GM12878 (cell line): ENCODE data around the gene ATP6V0A1. TPM values are rescaled to one million over a fixed set of nuclear protein-coding genes. Genes with fewer than 3 reads are reported as not detected.

Experiments
- BCL11A ChIP-seq: IDR thresholded peaks from 2 replicates; pipeline ENCODE4 v1.6.1; 2011; ENCODE audit warnings: low read depth, low read length
- CREB1 ChIP-seq: IDR thresholded peaks from 2 replicates; pipeline ENCODE4 v1.6.1; 2012; ENCODE audit warnings: low read depth, mild to moderate bottlenecking, inconsistent platforms
- IRF4 ChIP-seq: IDR thresholded peaks from 2 replicates; pipeline ENCODE4 v1.6.1; 2011; ENCODE audit warnings: low read depth, low read length
- JUNB ChIP-seq: IDR thresholded peaks from 2 replicates; pipeline ENCODE4 v1.6.1; 2016; ENCODE audit warnings: antibody characterized with exemption, mild to moderate bottlenecking
- KDM1A ChIP-seq: fragments of 200-600 bp; sonication (generic); IDR thresholded peaks from 2 replicates; pipeline ENCODE4 v1.6.1; 2016; ENCODE audit warnings: borderline replicate concordance
- LARP7 ChIP-seq: fragments of 450-650 bp; IDR thresholded peaks from 2 replicates; pipeline ENCODE4 v1.6.1; 2017; ENCODE audit warnings: mild to moderate bottlenecking
- NFIC ChIP-seq: IDR thresholded peaks from 2 replicates; pipeline ENCODE4 v1.6.1; 2012; ENCODE audit warnings: low read depth, mild to moderate bottlenecking, inconsistent platforms, low read length, moderate library complexity
- RUNX3 ChIP-seq: IDR thresholded peaks from 2 replicates; pipeline ENCODE4 v1.6.1; 2012; ENCODE audit warnings: low read length, inconsistent platforms
- SREBF1 ChIP-seq: IDR thresholded peaks from 2 replicates; pipeline ENCODE4 v1.6.1; 2012; ENCODE audit warnings: mild to moderate bottlenecking, low read length
- SREBF2 ChIP-seq: IDR thresholded peaks from 2 replicates; pipeline ENCODE4 v1.6.1; 2012; ENCODE audit warnings: mild to moderate bottlenecking, low read length
- SRF ChIP-seq, 2 experiments: IDR thresholded peaks; 2 replicates each; pipeline ENCODE4 v1.6.1; 2011; ENCODE audit warnings: low read depth in 2 of 2, low read length in 2 of 2, mild to moderate bottlenecking in 1 of 2, moderate library complexity in 1 of 2
- TARDBP ChIP-seq: IDR thresholded peaks from 2 replicates; pipeline ENCODE4 v1.6.1; 2016; ENCODE audit warnings: borderline replicate concordance
- TCF7 ChIP-seq: IDR thresholded peaks from 2 replicates; pipeline ENCODE4 v1.6.1; 2014; ENCODE audit warnings: antibody characterized with exemption, borderline replicate concordance
- polyA plus RNA-seq, 11 experiments: library from polyadenylated mRNA; depleted of rRNA in 4 of 11; unstranded in 6 of 11; stranded (reverse) in 5 of 11; fragments of >200 nt; fragmentation: Nextera tagmentation in 4 of 11; fragmentation: Illumina TruSeq in 1 of 11; extraction: Ambion mirVana in 4 of 11; extraction: Trizol in 1 of 11; gene quantifications; 1 replicate in 1 of 11; 2 replicates in 10 of 11; pipeline versions ENCODE4 v1.2.1 to v1.2.3, GENCODE V29; 2011 to 2016; ENCODE audit warnings: inconsistent platforms in 2 of 11, missing spikeins in 2 of 11, low read depth in 1 of 11
- total RNA-seq, 4 experiments: library from RNA; depleted of rRNA in 3 of 4; stranded (reverse); fragments of >200 nt in 3 of 4; fragmentation: Illumina TruSeq in 1 of 4; extraction: Trizol in 1 of 4; gene quantifications; 2 replicates each; pipeline versions ENCODE4 v1.2.1 to v1.2.3, GENCODE V29; 2013 to 2021
- TF ChIP-seq, protein P1 (sequence below): fragments of 450-650 bp; formaldehyde crosslinking; IDR thresholded peaks from 2 replicates; pipeline ENCODE4 v1.4.0; 2022; ENCODE audit warnings: mild to moderate bottlenecking, moderate library complexity
- TF ChIP-seq, protein P2 (sequence below): IDR thresholded peaks from 2 replicates; pipeline ENCODE4 v1.6.1; 2012; ENCODE audit warnings: low read length, inconsistent platforms
- TF ChIP-seq, protein P3 (sequence below): IDR thresholded peaks from 2 replicates; pipeline ENCODE4 v1.6.1; 2012; ENCODE audit warnings: low read depth, low read length, improper control_type of control experiment
- TF ChIP-seq, protein P4 (sequence below): IDR thresholded peaks from 2 replicates; pipeline ENCODE4 v1.6.1; 2011; ENCODE audit warnings: mild to moderate bottlenecking, low read depth, low read length, moderate library complexity; ENCODE audit not compliant: insufficient replicate concordance
- TF ChIP-seq, protein P5 (sequence below): IDR thresholded peaks from 2 replicates; pipeline ENCODE4 v1.6.1; 2011; ENCODE audit warnings: borderline replicate concordance, low read depth, mild to moderate bottlenecking, moderate library complexity, mixed read lengths, low read length; ENCODE audit not compliant: insufficient read depth; ENCODE audit errors: extremely low read length
- TF ChIP-seq, protein P6 (sequence below): fragments of 450-650 bp; IDR thresholded peaks from 2 replicates; pipeline ENCODE4 v1.6.1; 2017; ENCODE audit warnings: mild to moderate bottlenecking, low read depth, inconsistent platforms; ENCODE audit not compliant: poor library complexity, severe bottlenecking
- TF ChIP-seq, protein P7 (sequence below): IDR thresholded peaks from 2 replicates; pipeline ENCODE4 v1.6.1; 2012; ENCODE audit warnings: low read depth, low read length, improper control_type of control experiment

ATP6V0A1 gene
- total and polyA plus RNA-seq, 10 of the 15 experiments (the other 5 are each of a cell fraction or from before 2014, with no cell fraction given), result 3.0 to 76.6 (median 30.9) TPM

DNA sequence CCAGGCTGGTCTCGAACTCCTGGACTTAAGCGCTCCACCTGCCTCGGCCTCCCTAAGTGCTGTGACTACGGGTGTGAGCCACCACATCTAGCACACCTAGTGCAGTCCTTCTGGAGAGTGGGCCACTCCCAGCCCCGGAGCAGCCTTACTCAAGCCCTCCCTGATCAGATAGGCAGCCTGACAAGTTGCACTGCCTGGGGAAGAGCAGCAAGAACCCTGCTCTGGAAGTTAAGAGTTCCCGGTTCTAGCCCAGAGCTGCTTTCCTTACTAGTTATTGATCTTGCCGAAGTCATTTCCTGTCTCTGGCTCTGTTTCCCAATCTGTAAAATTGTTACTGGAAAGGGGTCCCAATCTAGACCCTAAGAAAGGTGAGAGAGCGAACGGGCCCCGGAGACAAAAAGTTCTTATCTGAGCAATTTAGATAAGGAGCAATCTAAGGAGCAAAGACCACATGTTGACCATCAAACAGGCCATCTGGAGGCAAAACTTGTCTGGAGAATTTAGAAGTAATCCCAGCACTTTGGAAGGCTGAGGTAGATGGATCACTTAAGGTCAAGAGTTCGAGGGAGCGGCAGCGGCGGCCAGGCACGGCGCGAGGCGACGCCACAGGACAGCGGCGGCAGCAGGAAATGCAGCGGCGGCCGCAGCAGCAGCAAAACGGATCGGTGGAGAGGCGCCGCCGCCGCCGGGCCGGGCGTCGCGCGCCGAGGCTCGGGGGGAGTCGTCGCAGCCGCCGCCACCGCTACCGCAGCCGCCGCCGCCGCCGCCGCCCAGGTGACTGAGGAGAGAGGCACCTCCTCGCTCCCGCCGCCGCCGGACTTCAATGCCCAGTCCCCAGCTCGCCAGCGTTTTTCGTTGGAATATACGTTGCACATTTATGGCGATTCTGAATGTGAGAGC is 73.0 kb downstream of the ATP6V0A1 start (continued):
- TF ChIP-seq, protein P1, sequence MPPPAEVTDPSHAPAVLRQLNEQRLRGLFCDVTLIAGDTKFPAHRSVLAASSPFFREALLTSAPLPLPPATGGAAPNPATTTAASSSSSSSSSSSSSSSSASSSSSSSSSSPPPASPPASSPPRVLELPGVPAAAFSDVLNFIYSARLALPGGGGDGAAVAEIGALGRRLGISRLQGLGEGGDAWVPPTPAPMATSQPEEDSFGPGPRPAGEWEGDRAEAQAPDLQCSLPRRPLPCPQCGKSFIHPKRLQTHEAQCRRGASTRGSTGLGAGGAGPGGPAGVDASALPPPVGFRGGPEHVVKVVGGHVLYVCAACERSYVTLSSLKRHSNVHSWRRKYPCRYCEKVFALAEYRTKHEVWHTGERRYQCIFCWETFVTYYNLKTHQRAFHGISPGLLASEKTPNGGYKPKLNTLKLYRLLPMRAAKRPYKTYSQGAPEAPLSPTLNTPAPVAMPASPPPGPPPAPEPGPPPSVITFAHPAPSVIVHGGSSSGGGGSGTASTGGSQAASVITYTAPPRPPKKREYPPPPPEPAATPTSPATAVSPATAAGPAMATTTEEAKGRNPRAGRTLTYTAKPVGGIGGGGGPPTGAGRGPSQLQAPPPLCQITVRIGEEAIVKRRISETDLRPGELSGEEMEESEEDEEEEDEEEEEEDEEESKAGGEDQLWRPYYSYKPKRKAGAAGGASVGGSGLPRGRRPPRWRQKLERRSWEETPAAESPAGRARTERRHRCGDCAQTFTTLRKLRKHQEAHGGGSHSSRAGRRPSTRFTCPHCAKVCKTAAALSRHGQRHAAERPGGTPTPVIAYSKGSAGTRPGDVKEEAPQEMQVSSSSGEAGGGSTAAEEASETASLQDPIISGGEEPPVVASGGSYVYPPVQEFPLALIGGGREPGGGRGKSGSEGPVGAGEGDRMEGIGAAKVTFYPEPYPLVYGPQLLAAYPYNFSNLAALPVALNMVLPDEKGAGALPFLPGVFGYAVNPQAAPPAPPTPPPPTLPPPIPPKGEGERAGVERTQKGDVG (CRISPR knock-in tag), result no peak
- TF ChIP-seq NFIC (no peak), TCF7 (no peak), KDM1A (no peak), CREB1 (no peak), BCL11A (no peak), TARDBP (no peak), SREBF2 (no peak), RUNX3 (peak; percentile 21; the same call in 1 of the 2 replicates), JUNB (no peak), LARP7 (peak; percentile 83), SREBF1 (no peak), IRF4 (no peak), SRF (IDR thresholded peaks at IDR 0.05; ENCODE audit: low read depth in 2 of 2, low read length in 2 of 2) (no peak)
- TF ChIP-seq, protein P2, sequence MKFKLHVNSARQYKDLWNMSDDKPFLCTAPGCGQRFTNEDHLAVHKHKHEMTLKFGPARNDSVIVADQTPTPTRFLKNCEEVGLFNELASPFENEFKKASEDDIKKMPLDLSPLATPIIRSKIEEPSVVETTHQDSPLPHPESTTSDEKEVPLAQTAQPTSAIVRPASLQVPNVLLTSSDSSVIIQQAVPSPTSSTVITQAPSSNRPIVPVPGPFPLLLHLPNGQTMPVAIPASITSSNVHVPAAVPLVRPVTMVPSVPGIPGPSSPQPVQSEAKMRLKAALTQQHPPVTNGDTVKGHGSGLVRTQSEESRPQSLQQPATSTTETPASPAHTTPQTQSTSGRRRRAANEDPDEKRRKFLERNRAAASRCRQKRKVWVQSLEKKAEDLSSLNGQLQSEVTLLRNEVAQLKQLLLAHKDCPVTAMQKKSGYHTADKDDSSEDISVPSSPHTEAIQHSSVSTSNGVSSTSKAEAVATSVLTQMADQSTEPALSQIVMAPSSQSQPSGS, result no peak
- TF ChIP-seq, protein P3, sequence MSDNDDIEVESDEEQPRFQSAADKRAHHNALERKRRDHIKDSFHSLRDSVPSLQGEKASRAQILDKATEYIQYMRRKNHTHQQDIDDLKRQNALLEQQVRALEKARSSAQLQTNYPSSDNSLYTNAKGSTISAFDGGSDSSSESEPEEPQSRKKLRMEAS, result no peak
- TF ChIP-seq, protein P4, sequence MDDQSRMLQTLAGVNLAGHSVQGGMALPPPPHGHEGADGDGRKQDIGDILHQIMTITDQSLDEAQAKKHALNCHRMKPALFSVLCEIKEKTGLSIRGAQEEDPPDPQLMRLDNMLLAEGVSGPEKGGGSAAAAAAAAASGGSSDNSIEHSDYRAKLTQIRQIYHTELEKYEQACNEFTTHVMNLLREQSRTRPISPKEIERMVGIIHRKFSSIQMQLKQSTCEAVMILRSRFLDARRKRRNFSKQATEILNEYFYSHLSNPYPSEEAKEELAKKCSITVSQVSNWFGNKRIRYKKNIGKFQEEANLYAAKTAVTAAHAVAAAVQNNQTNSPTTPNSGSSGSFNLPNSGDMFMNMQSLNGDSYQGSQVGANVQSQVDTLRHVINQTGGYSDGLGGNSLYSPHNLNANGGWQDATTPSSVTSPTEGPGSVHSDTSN, result no peak
- TF ChIP-seq, protein P5, sequence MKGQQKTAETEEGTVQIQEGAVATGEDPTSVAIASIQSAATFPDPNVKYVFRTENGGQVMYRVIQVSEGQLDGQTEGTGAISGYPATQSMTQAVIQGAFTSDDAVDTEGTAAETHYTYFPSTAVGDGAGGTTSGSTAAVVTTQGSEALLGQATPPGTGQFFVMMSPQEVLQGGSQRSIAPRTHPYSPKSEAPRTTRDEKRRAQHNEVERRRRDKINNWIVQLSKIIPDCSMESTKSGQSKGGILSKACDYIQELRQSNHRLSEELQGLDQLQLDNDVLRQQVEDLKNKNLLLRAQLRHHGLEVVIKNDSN, result no peak
- TF ChIP-seq, protein P6, sequence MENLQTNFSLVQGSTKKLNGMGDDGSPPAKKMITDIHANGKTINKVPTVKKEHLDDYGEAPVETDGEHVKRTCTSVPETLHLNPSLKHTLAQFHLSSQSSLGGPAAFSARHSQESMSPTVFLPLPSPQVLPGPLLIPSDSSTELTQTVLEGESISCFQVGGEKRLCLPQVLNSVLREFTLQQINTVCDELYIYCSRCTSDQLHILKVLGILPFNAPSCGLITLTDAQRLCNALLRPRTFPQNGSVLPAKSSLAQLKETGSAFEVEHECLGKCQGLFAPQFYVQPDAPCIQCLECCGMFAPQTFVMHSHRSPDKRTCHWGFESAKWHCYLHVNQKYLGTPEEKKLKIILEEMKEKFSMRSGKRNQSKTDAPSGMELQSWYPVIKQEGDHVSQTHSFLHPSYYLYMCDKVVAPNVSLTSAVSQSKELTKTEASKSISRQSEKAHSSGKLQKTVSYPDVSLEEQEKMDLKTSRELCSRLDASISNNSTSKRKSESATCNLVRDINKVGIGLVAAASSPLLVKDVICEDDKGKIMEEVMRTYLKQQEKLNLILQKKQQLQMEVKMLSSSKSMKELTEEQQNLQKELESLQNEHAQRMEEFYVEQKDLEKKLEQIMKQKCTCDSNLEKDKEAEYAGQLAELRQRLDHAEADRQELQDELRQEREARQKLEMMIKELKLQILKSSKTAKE, result no peak
- TF ChIP-seq, protein P7, sequence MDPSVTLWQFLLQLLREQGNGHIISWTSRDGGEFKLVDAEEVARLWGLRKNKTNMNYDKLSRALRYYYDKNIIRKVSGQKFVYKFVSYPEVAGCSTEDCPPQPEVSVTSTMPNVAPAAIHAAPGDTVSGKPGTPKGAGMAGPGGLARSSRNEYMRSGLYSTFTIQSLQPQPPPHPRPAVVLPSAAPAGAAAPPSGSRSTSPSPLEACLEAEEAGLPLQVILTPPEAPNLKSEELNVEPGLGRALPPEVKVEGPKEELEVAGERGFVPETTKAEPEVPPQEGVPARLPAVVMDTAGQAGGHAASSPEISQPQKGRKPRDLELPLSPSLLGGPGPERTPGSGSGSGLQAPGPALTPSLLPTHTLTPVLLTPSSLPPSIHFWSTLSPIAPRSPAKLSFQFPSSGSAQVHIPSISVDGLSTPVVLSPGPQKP, result no peak
